OCI-LY1 (cell line): Measurements from ENCODE around the gene TCF4.

Experiments
- H2AFZ ChIP-seq: fragments of 200-600 bp; sonication (generic), shearing (Covaris generic); 2 replicates; pipeline ENCODE4 v1.6.0; 2014; ENCODE audit warnings: antibody characterized with exemption, mild to moderate bottlenecking, low read length
- H3F3A ChIP-seq: fragments of 200-600 bp; sonication (generic), shearing (Covaris generic); 2 replicates; pipeline ENCODE4 v1.6.0; 2014; ENCODE audit warnings: mild to moderate bottlenecking, antibody characterized with exemption, low read length, moderate library complexity; ENCODE audit not compliant: insufficient read depth
- H3K27ac ChIP-seq: fragments of 200-600 bp; sonication (generic); 2 replicates; pipeline ENCODE4 v1.5.1; 2014; ENCODE audit warnings: low read length, mixed run types, mild to moderate bottlenecking, low read depth; ENCODE audit not compliant: poor library complexity, severe bottlenecking
- H3K27me3 ChIP-seq: fragments of 200-600 bp; sonication (generic); 2 replicates; pipeline ENCODE4 v1.6.0; 2014; ENCODE audit warnings: antibody characterized with exemption, mild to moderate bottlenecking, low read length, moderate library complexity; ENCODE audit not compliant: insufficient read depth
- H3K36me3 ChIP-seq: fragments of 200-600 bp; sonication (generic); 2 replicates; pipeline ENCODE4 v1.6.1; 2014; ENCODE audit warnings: mild to moderate bottlenecking, antibody characterized with exemption, low read length, moderate library complexity, mixed read lengths; ENCODE audit not compliant: insufficient read depth
- H3K4me1 ChIP-seq: fragments of 200-600 bp; sonication (generic); 2 replicates; pipeline ENCODE4 v1.5.1; 2014; ENCODE audit warnings: mild to moderate bottlenecking, low read length, moderate library complexity; ENCODE audit not compliant: insufficient read depth, severe bottlenecking
- H3K4me2 ChIP-seq: fragments of 200-600 bp; sonication (generic), shearing (Covaris generic); 2 replicates; pipeline ENCODE4 v1.6.1; 2014; ENCODE audit warnings: low read length
- H3K4me3 ChIP-seq: fragments of 200-600 bp; sonication (generic); 2 replicates; pipeline ENCODE4 v1.5.1; 2014; ENCODE audit warnings: low read length, low read depth, mild to moderate bottlenecking, mixed read lengths; ENCODE audit not compliant: poor library complexity, severe bottlenecking
- H3K79me2 ChIP-seq: fragments of 200-600 bp; shearing (Covaris generic); 2 replicates; pipeline ENCODE4 v1.6.1; 2016; ENCODE audit warnings: mixed run types, low read length, mixed read lengths; ENCODE audit not compliant: insufficient read depth
- H3K9ac ChIP-seq: fragments of 200-600 bp; sonication (generic), shearing (Covaris generic); 2 replicates; pipeline ENCODE4 v1.6.1; 2014; ENCODE audit warnings: mild to moderate bottlenecking, low read length, mixed read lengths
- H3K9me2 ChIP-seq: fragments of 200-600 bp; sonication (generic), shearing (Covaris generic); 2 replicates; pipeline ENCODE4 v1.6.1; 2014; ENCODE audit warnings: low read depth, mild to moderate bottlenecking, low read length, mixed read lengths
- H3K9me3 ChIP-seq: fragments of 200-600 bp; shearing (Covaris generic); 2 replicates; pipeline ENCODE4 v1.6.1; 2014; ENCODE audit warnings: low read length, mixed read lengths
- H4K20me1 ChIP-seq: fragments of 200-600 bp; sonication (generic), shearing (Covaris generic); 2 replicates; pipeline ENCODE4 v1.6.0; 2016; ENCODE audit warnings: mild to moderate bottlenecking, low read length; ENCODE audit not compliant: insufficient read depth
- CTCF ChIP-seq: fragments of 200-600 bp; sonication (generic), shearing (Covaris generic); IDR thresholded peaks from 2 replicates; pipeline ENCODE4 v1.5.1; 2017; ENCODE audit warnings: mild to moderate bottlenecking, antibody characterized with exemption, low read length, moderate library complexity, mixed read lengths
- EZH2 ChIP-seq: fragments of 200-600 bp; sonication (generic), shearing (Covaris generic); IDR thresholded peaks from 2 replicates; pipeline ENCODE4 v1.8.0; 2017; ENCODE audit warnings: borderline replicate concordance, mixed run types, mild to moderate bottlenecking, antibody characterized with exemption, low read length, moderate library complexity, mixed read lengths

Gene TCF4

GRCh38 chr18:55269622-55270021 lies 318.4 kb downstream of the TCF4 start:
- 0 out of 2 replicates have a peak, but pooled peaks cover 8% of the 10 kb centered on the region for H3F3A ChIP-seq
- H3K9me2 ChIP-seq, result no peaks in the 10 kb centered on the region
- peak overlapping the region; percentile 84 for H3K27ac ChIP-seq
- H3K9ac ChIP-seq, result no peak overlapping the region
- H3K4me3 ChIP-seq, result no peak overlapping the region
- H3K79me2 ChIP-seq, result no peaks in the 10 kb centered on the region
- no peak for TF ChIP-seq EZH2
- TF ChIP-seq CTCF, result no peak
- H3K27me3 ChIP-seq, result no peaks in the 10 kb centered on the region
- H3K4me1 ChIP-seq, result peaks cover 33% of the 10 kb centered on the region
- no peaks in the 10 kb centered on the region for H3K9me3 ChIP-seq
- H2AFZ ChIP-seq, result no peak overlapping the region
- H3K36me3 ChIP-seq, result peaks cover 97% of the 10 kb centered on the region
- no peaks in the 10 kb centered on the region for H4K20me1 ChIP-seq
- H3K4me2 ChIP-seq, result no peak overlapping the region

GRCh38 chr18:55268628-55269275 lies 319.2 kb downstream of the TCF4 start:
- no peak overlapping the region for H3K4me2 ChIP-seq
- H3F3A ChIP-seq, result 0 out of 2 replicates have a peak, but pooled peaks cover 5% of the 10 kb centered on the region
- no peaks in the 10 kb centered on the region for H3K9me2 ChIP-seq
- no peak for TF ChIP-seq CTCF
- TF ChIP-seq EZH2, result no peak
- H2AFZ ChIP-seq, result no peak overlapping the region
- peak overlapping the region; percentile 84 for H3K27ac ChIP-seq
- H3K4me1 ChIP-seq, result peaks cover 33% of the 10 kb centered on the region
- no peak overlapping the region for H3K9ac ChIP-seq
- H3K36me3 ChIP-seq, result peaks cover 96% of the 10 kb centered on the region
- H3K9me3 ChIP-seq, result no peaks in the 10 kb centered on the region
- H4K20me1 ChIP-seq, result no peaks in the 10 kb centered on the region
- H3K79me2 ChIP-seq, result no peaks in the 10 kb centered on the region
- H3K4me3 ChIP-seq, result no peak overlapping the region
- no peaks in the 10 kb centered on the region for H3K27me3 ChIP-seq

GRCh38 chr18:55268151-55268601 lies 319.8 kb downstream of the TCF4 start:
- TF ChIP-seq CTCF (no peak), EZH2 (no peak)
- Histone ChIP-seq H3K4me2 (no peak overlapping the region), H2AFZ (no peak overlapping the region), H3K9me3 (no peaks in the 10 kb centered on the region), H3K4me1 (peaks cover 33% of the 10 kb centered on the region), H3K4me3 (no peak overlapping the region), H3K36me3 (peaks cover 94% of the 10 kb centered on the region), H3K27ac (peak overlapping the region; percentile 84), H3F3A (0 out of 2 replicates have a peak, but pooled peaks cover 3% of the 10 kb centered on the region), H4K20me1 (no peaks in the 10 kb centered on the region), H3K27me3 (no peaks in the 10 kb centered on the region), H3K9me2 (no peaks in the 10 kb centered on the region), H3K9ac (no peak overlapping the region), H3K79me2 (no peaks in the 10 kb centered on the region)
